Esophagus muscularis mucosa (tissue), 4 donors: ENCODE measurements around the gene CCDC183.

ENCODE experiments used
- EP300 ChIP-seq: sonication (generic); formaldehyde crosslinking; IDR thresholded peaks from one replicate; pipeline ENCODE4 v1.6.1; 2017; ENCODE audit warnings: antibody characterized with exemption
- POLR2A ChIP-seq: fragments of 450-650 bp; IDR thresholded peaks from one replicate; pipeline ENCODE4 v1.6.1; 2017; ENCODE audit warnings: antibody characterized with exemption, moderate library complexity, mild to moderate bottlenecking, low read depth
- POLR2AphosphoS5 ChIP-seq, 2 donors: sonication (generic); formaldehyde crosslinking; IDR thresholded peaks; one replicate each; pipeline ENCODE4 v1.6.1; 2017; ENCODE audit warnings: antibody characterized with exemption in 2 of 2
- TF ChIP-seq, protein P1 (sequence below), 3 experiments: fragments of 200-600 bp in 2 of 3; fragments of 450-650 bp in 1 of 3; sonication (generic) in 2 of 3; IDR thresholded peaks; one replicate each; pipeline ENCODE4 v1.5.1; 2017 to 2019; ENCODE audit warnings: antibody characterized with exemption in 3 of 3, mild to moderate bottlenecking in 2 of 3, moderate library complexity in 1 of 3

DNA sequence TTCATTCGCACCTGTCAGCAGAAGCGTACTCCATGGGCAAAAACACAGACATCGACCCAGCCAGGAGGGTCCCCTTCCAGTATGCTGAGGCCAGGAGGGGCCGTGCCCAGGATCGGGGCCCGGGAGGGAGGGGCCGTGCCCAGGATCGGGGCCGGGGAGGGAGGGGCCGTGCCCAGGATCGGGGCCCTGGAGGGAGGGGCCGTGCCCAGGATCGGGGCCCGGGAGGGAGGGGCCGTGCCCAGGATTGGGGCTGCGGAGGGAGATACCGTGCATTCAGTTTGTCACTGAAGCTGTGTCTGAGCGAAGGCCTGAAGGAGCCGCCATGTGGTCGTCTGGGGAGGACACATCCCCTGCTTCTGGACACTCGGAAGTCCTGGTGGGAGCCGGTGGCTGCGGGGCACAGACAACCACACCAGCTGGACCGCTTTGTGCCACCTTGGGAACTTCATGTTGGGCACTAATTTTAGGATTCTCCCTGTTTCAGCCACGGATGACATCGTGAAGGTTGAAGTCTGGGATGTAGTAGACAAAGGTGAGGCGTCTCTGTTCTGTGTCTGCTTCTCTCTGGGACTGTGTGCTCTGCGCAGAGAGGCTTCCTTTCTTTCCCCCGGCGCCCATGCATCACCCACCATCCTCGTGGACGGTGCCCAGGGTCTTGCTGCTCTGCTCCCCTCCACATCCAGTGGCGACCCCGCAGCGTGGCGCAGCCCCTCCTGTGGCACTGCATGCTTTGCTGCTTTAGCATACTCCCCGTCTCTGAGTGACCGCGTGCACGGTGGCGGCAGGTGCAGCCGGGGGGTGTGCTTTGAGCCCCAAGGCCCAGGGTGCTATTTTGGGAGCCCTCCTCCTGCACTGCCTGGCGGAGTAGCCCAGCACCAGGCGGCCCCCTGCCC is 29.4 kb downstream of the CCDC183 start:
- TF ChIP-seq, protein P1, sequence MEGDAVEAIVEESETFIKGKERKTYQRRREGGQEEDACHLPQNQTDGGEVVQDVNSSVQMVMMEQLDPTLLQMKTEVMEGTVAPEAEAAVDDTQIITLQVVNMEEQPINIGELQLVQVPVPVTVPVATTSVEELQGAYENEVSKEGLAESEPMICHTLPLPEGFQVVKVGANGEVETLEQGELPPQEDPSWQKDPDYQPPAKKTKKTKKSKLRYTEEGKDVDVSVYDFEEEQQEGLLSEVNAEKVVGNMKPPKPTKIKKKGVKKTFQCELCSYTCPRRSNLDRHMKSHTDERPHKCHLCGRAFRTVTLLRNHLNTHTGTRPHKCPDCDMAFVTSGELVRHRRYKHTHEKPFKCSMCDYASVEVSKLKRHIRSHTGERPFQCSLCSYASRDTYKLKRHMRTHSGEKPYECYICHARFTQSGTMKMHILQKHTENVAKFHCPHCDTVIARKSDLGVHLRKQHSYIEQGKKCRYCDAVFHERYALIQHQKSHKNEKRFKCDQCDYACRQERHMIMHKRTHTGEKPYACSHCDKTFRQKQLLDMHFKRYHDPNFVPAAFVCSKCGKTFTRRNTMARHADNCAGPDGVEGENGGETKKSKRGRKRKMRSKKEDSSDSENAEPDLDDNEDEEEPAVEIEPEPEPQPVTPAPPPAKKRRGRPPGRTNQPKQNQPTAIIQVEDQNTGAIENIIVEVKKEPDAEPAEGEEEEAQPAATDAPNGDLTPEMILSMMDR (IDR thresholded peaks at IDR 0.05), result no peak
- no peak for TF ChIP-seq POLR2A
- TF ChIP-seq EP300, result no peak
- no peak for TF ChIP-seq POLR2AphosphoS5 (IDR thresholded peaks at IDR 0.05)
